ENCODE data around the gene SPPL2C.

SPPL2C gene

DNA sequence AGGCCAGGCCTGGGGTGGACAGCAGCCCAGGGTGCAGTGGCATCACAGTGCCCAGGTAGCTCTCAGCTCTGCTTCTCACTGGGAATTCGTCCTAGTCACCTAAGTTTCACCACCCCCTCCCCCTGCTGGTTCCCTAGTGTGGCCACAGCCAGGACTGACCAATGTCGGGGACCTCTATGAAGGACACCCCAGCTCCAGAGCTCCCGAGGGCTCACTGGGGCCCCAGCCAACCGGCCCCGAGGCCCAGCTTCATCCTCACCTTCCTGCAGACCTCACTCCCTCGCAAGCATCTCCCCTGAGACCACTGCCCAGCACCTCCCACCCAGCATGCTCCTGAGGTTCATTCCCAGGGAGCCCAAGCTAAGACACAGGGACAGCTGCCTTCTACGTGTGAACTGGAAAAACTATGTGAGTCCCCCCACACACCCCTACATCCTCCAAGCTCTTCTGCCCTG lies 4.9 kb downstream of the SPPL2C start:
- Histone ChIP-seq H3K27ac (ENCODE audit: low read depth, low read length) (no peak overlapping the region), H2AFZ (ENCODE audit: low read depth, low read length, severe bottlenecking) (no peak overlapping the region), H3K9me2 (replicated peaks; ENCODE audit: insufficient read depth, low read length) (no peaks in the 10 kb centered on the region), H3K27me3 (ENCODE audit: low read length) (no peaks in the 10 kb centered on the region), H3K4me3 (ENCODE audit: insufficient read depth, low read length, poor library complexity, severe bottlenecking) (no peak overlapping the region), H4K20me1 (ENCODE audit: low read depth, low read length) (no peaks in the 10 kb centered on the region), H3K9ac (ENCODE audit: low read length) (no peak overlapping the region), H3K9me3 (ENCODE audit: insufficient read depth, low read length) (no peaks in the 10 kb centered on the region), H3F3A (ENCODE audit: insufficient read depth) (no peaks in the 10 kb centered on the region), H3K4me2 (ENCODE audit: low read depth, low read length, poor library complexity, severe bottlenecking) (no peak overlapping the region), H3K79me2 (ENCODE audit: insufficient read depth, low read length) (no peaks in the 10 kb centered on the region), H3K36me3 (ENCODE audit: low read length) (no peaks in the 10 kb centered on the region)
- TF ChIP-seq, protein P1, sequence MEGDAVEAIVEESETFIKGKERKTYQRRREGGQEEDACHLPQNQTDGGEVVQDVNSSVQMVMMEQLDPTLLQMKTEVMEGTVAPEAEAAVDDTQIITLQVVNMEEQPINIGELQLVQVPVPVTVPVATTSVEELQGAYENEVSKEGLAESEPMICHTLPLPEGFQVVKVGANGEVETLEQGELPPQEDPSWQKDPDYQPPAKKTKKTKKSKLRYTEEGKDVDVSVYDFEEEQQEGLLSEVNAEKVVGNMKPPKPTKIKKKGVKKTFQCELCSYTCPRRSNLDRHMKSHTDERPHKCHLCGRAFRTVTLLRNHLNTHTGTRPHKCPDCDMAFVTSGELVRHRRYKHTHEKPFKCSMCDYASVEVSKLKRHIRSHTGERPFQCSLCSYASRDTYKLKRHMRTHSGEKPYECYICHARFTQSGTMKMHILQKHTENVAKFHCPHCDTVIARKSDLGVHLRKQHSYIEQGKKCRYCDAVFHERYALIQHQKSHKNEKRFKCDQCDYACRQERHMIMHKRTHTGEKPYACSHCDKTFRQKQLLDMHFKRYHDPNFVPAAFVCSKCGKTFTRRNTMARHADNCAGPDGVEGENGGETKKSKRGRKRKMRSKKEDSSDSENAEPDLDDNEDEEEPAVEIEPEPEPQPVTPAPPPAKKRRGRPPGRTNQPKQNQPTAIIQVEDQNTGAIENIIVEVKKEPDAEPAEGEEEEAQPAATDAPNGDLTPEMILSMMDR (IDR thresholded peaks at IDR 0.05; ENCODE audit: insufficient read depth, low read length, poor library complexity, severe bottlenecking), result no peak
- no peak for TF ChIP-seq EZH2phosphoT487 (conservative IDR thresholded peaks at IDR 0.05; ENCODE audit: low read length)

DNA sequence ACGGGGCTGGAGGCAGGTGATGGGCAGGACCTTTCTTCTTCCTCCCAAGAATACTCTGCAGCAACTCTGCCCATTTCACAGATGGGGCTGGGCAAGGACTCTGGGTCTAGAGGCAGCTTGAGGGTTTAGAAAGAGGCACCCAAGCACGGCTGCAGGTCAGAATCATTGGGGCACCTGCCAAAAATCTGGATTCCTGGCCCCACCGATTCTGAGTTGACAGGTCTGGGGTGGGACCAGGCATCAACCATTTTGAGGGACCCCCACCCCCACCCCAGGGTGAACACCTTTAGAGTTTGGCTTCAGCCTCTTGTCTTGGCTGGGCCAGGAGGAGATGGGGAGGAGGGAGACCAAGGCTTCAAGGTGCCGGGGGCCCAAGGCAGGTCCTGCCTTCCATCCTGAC lies 5.3 kb downstream of the SPPL2C start:
- Histone ChIP-seq H3K36me3 (ENCODE audit: low read length) (no peaks in the 10 kb centered on the region), H4K20me1 (ENCODE audit: low read depth, low read length) (no peaks in the 10 kb centered on the region), H2AFZ (ENCODE audit: low read depth, low read length, severe bottlenecking) (no peak overlapping the region), H3K4me3 (ENCODE audit: insufficient read depth, low read length, poor library complexity, severe bottlenecking) (no peak overlapping the region), H3K4me2 (ENCODE audit: low read depth, low read length, poor library complexity, severe bottlenecking) (no peak overlapping the region), H3K9me2 (replicated peaks; ENCODE audit: insufficient read depth, low read length) (no peaks in the 10 kb centered on the region), H3K79me2 (ENCODE audit: insufficient read depth, low read length) (no peaks in the 10 kb centered on the region), H3K27me3 (ENCODE audit: low read length) (no peaks in the 10 kb centered on the region), H3K9ac (ENCODE audit: low read length) (no peak overlapping the region), H3K9me3 (ENCODE audit: insufficient read depth, low read length) (no peaks in the 10 kb centered on the region), H3K27ac (ENCODE audit: low read depth, low read length) (no peak overlapping the region), H3F3A (ENCODE audit: insufficient read depth) (no peaks in the 10 kb centered on the region)
- TF ChIP-seq EZH2phosphoT487 (conservative IDR thresholded peaks at IDR 0.05; ENCODE audit: low read length), result no peak
- TF ChIP-seq, protein P1 (IDR thresholded peaks at IDR 0.05; ENCODE audit: insufficient read depth, low read length, poor library complexity, severe bottlenecking), result no peak

DNA sequence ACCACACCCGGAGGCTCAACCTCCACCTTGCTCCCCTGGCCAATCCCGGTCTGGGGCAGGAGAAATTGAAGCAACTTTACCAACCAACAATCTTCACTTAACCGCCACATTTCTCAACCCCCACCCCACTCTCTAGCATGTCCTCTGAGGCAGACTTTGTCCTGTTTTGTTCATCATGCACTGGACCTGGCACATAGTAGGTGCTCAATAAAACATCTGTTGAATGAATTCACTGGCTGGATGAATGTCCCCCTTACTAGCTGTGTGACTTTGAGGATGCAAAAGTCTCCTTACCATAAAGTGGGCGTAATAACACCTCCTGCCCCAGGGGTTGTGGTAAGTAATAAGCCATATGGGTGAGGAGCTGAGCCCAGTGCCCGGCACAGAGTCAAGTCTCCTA lies 5.8 kb downstream of the SPPL2C start:
- H3F3A ChIP-seq (ENCODE audit: insufficient read depth), result no peaks in the 10 kb centered on the region
- no peak overlapping the region for H3K27ac ChIP-seq (ENCODE audit: low read depth, low read length)
- no peaks in the 10 kb centered on the region for H3K79me2 ChIP-seq (ENCODE audit: insufficient read depth, low read length)
- H3K9me3 ChIP-seq (ENCODE audit: insufficient read depth, low read length), result no peaks in the 10 kb centered on the region
- no peaks in the 10 kb centered on the region for H3K9me2 ChIP-seq (replicated peaks; ENCODE audit: insufficient read depth, low read length)
- H3K4me2 ChIP-seq (ENCODE audit: low read depth, low read length, poor library complexity, severe bottlenecking), result no peak overlapping the region
- no peak overlapping the region for H3K4me3 ChIP-seq (ENCODE audit: insufficient read depth, low read length, poor library complexity, severe bottlenecking)
- H3K36me3 ChIP-seq (ENCODE audit: low read length), result no peaks in the 10 kb centered on the region
- H4K20me1 ChIP-seq (ENCODE audit: low read depth, low read length), result no peaks in the 10 kb centered on the region
- no peak overlapping the region for H3K9ac ChIP-seq (ENCODE audit: low read length)
- no peaks in the 10 kb centered on the region for H3K27me3 ChIP-seq (ENCODE audit: low read length)
- TF ChIP-seq, protein P1 (IDR thresholded peaks at IDR 0.05; ENCODE audit: insufficient read depth, low read length, poor library complexity, severe bottlenecking), result no peak
- H2AFZ ChIP-seq (ENCODE audit: low read depth, low read length, severe bottlenecking), result no peak overlapping the region
